Activated T-helper 2 cell treated with anti-CD3 and anti-CD28 coated beads, Interferon-gamma antibody, Interleukin-2, Interleukin-4, amounts not matched to agents 10 μg/mL and 5 μg/mL and 100 μg/mL, durations not matched to agents 14 hours and 24 hours and 36 hours (primary cell): ENCODE results near the gene KRT17. TPM values are rescaled to one million over a fixed set of nuclear protein-coding genes. Genes with fewer than 3 reads are reported as not detected.
"Not testable (repeated sequence)": the region's sequence is repeated elsewhere in the genome, so short reads cannot be mapped to it uniquely, and the experiment has no call there.

Experiments
- DNase-seq: peaks from one replicate; pipeline ENCODE4 v3.0.0; 2021; ENCODE audit warnings: low spot score
- H3K27ac Mint-ChIP-seq: one replicate; pipeline ENCODE4 v1.8.0; 2021; ENCODE audit warnings: mixed read lengths
- H3K27me3 Mint-ChIP-seq: one replicate; pipeline ENCODE4 v1.8.0; 2021; ENCODE audit warnings: low read depth, mixed read lengths
- H3K36me3 Mint-ChIP-seq: one replicate; pipeline ENCODE4 v1.8.0; 2021; ENCODE audit warnings: low read depth, mixed read lengths
- H3K4me1 Mint-ChIP-seq: one replicate; pipeline ENCODE4 v1.8.0; 2021; ENCODE audit warnings: low read depth, mixed read lengths
- H3K4me3 Mint-ChIP-seq: one replicate; pipeline ENCODE4 v1.8.0; 2021; ENCODE audit warnings: low read depth, mild to moderate bottlenecking, moderate library complexity, mixed read lengths
- H3K9me3 Mint-ChIP-seq: one replicate; pipeline ENCODE4 v1.8.0; 2021; ENCODE audit warnings: mixed read lengths
- intact Hi-C: fragments of 100-400 bp; cut with micrococcal nuclease; formaldehyde crosslinking; loops from one replicate; pipeline ENCODE4 v1.15.1; 2023
- total RNA-seq: library from RNA; stranded (reverse); gene quantifications from 2 replicates; pipeline ENCODE4 v1.2.3, GENCODE V29; 2022

KRT17 gene
- total RNA-seq, 1 donor from 2014 or later, result not detected

DNA sequence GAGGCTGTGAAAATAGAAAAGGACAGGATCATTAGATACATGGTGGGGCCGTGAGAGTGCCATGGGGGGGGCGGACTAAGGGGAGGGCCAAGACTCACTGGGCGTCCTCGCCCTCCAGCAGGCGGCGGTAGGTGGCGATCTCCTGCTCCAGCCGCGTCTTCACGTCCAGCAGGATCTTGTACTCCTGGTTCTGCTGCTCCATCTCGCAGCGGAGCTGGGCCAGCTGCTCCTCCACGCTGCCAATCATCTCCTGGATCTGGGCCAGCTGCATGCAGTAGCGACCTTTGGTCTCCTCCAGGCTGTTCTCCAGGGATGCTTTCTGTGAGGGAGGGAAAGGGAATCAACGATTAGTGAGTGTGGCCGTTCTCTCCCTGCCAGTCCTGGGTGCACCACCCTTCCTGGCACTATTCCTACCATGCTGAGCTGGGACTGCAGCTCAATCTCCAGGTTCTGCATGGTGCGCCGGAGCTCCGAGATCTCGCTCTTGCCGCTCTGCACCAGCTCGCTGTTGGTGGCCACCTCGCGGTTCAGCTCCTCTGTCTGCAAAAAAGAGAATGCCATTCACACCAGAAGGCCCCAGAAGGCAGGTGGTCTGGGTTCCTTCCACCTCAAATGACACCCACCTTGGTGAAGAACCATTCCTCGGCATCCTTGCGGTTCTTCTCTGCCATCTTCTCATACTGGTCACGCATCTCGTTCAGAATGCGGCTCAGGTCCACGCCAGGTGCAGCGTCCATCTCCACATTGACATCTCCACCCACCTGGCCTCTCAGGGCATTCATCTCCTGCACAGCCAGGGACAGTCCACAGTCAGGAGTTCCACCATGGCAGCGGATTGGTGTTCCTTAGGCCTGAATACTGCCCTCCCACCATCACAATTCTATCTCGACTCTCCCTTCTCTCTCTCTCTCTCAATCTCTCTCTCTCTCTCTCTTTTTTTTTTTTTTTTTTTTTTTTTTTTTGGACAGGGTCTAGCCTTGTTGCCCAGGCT is 40.9 kb downstream of the KRT17 start:
- peaks cover 10% of the 10 kb centered on the region for H3K27me3 Mint-ChIP-seq

GRCh38 chr17:41582061-41582968 is 42.1 kb downstream of the KRT17 start:
- H3K27ac Mint-ChIP-seq, intact Hi-C loops, H3K4me1 Mint-ChIP-seq: not testable (repeated sequence)

More for the DNA sequence above, 40.9 kb downstream of the KRT17 start:
- no peak overlapping the region for H3K4me3 Mint-ChIP-seq
- H3K4me1 Mint-ChIP-seq, result no peaks in the 10 kb centered on the region
- H3K9me3 Mint-ChIP-seq, result no peaks in the 10 kb centered on the region
- no peaks in the 10 kb centered on the region for H3K36me3 Mint-ChIP-seq
- no peak for DNase-seq
- H3K27ac Mint-ChIP-seq, result no peak overlapping the region
- intact Hi-C loops, result no loop called here

GRCh38 chr17:41581366-41582060 is 42.9 kb downstream of the KRT17 start:
- Mint-ChIP-seq H3K36me3 (no peaks in the 10 kb centered on the region), H3K9me3 (no peaks in the 10 kb centered on the region), H3K4me1 (no peaks in the 10 kb centered on the region), H3K27me3 (peaks cover 13% of the 10 kb centered on the region), H3K27ac (no peak overlapping the region), H3K4me3 (no peak overlapping the region)
- no peak for DNase-seq
- intact Hi-C loops, result no loop called here

More at GRCh38 chr17:41582061-41582968, 42.1 kb downstream of the KRT17 start:
- H3K9me3 Mint-ChIP-seq, H3K4me3 Mint-ChIP-seq, H3K36me3 Mint-ChIP-seq, DNase-seq: not testable (repeated sequence)
- peaks cover 12% of the 10 kb centered on the region for H3K27me3 Mint-ChIP-seq

GRCh38 chr17:41580687-41581365 is 43.5 kb downstream of the KRT17 start:
- Mint-ChIP-seq H3K4me1 (no peaks in the 10 kb centered on the region), H3K27ac (no peak overlapping the region), H3K27me3 (peaks cover 13% of the 10 kb centered on the region), H3K4me3 (no peak overlapping the region), H3K9me3 (no peaks in the 10 kb centered on the region), H3K36me3 (no peaks in the 10 kb centered on the region)
- intact Hi-C loops, result no loop called here
- no peak for DNase-seq

DNA sequence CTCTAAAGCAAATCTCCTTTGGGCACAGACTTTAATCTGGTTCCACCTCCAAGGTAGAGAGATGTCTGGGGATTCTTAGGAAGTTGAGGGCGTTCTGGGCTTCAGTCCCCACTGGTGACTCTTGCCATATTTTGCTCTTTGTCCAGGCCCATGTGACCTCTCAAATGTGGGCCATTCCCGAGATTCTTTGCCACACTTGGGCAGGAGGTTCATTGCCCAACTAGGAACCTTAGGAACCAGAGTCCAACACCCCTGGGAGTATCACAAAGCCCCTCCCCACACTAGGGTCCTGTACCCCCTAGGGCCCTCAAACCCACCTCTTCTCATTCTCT is 44.2 kb downstream of the KRT17 start:
- no peaks in the 10 kb centered on the region for H3K9me3 Mint-ChIP-seq
- H3K27ac Mint-ChIP-seq, result no peak overlapping the region
- H3K4me1 Mint-ChIP-seq, result no peaks in the 10 kb centered on the region
- DNase-seq, result no peak
- no peaks in the 10 kb centered on the region for H3K36me3 Mint-ChIP-seq
- H3K4me3 Mint-ChIP-seq, result no peak overlapping the region
- intact Hi-C loops, result no loop called here
- peaks cover 13% of the 10 kb centered on the region for H3K27me3 Mint-ChIP-seq

- Mint-ChIP-seq H3K4me3 (no peak overlapping the region), H3K27me3 (peaks cover 13% of the 10 kb centered on the region), H3K27ac (no peak overlapping the region)
These were observed 44.7 kb downstream of the KRT17 start for GRCh38 chr17:41579484-41580243.

DNA sequence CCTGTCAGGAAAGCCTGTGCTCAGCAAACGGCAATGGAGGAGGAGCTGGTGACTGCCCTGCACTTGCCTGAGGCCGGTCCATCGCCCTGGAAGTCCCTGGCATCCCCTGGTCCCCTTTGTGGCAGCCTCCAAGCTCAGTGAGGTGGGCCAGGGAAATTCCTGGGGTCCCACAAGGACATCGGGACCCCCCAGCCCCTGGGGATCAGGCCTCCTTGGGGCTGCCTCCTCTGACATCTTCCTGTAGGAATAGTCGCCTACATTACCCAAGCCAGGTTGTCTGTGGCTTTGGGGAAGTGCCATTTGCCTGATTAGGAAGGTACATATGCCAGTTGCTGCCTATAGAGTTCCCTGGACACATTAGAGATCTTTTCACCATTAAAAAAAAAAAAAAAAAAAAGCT is 45.4 kb downstream of the KRT17 start:
- Mint-ChIP-seq H3K9me3 (no peaks in the 10 kb centered on the region), H3K27me3 (peaks cover 13% of the 10 kb centered on the region), H3K4me3 (no peak overlapping the region), H3K4me1 (no peaks in the 10 kb centered on the region), H3K36me3 (no peaks in the 10 kb centered on the region), H3K27ac (no peak overlapping the region)
- DNase-seq, result no peak
- intact Hi-C loops, result no loop called here

More at GRCh38 chr17:41579484-41580243, 44.7 kb downstream of the KRT17 start:
- intact Hi-C loops, result no loop called here
- DNase-seq, result peak; percentile 73
- H3K9me3 Mint-ChIP-seq, result no peaks in the 10 kb centered on the region
- H3K36me3 Mint-ChIP-seq, result no peaks in the 10 kb centered on the region
- H3K4me1 Mint-ChIP-seq, result no peaks in the 10 kb centered on the region

GRCh38 chr17:41578538-41578937 is 45.8 kb downstream of the KRT17 start:
- DNase-seq, result no peak
- Mint-ChIP-seq H3K9me3 (no peaks in the 10 kb centered on the region), H3K4me3 (no peak overlapping the region), H3K27me3 (peaks cover 13% of the 10 kb centered on the region), H3K4me1 (no peaks in the 10 kb centered on the region), H3K36me3 (no peaks in the 10 kb centered on the region), H3K27ac (no peak overlapping the region)
- intact Hi-C loops, result no loop called here

- H3K4me3 Mint-ChIP-seq, H3K4me1 Mint-ChIP-seq, H3K27ac Mint-ChIP-seq, DNase-seq, intact Hi-C loops, H3K9me3 Mint-ChIP-seq, H3K36me3 Mint-ChIP-seq: not testable (repeated sequence)
- peaks cover 16% of the 10 kb centered on the region for H3K27me3 Mint-ChIP-seq
These were observed 47.6 kb downstream of the KRT17 start for GRCh38 chr17:41576740-41577139.

DNA sequence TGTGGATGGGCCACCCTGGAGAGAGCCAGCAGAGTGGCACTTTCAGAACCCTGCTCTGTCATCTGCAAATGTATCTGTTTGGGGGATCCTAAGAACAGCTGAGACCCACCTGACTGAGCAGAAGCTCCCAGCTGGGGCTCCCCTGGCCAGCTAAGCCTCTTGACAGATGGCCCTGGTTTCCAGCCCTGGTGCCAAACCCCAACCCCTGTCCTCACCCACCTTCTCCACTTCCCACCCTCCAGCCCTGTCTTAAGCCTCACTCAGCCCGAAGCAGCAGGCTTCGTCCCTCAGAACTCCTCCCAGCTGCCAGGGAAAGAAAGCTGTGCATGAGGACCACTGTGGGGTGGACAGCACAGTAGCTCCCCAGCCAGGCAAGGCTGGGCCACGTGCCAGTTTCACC is 49.0 kb downstream of the KRT17 start:
- H3K9me3 Mint-ChIP-seq, result no peaks in the 10 kb centered on the region

DNA sequence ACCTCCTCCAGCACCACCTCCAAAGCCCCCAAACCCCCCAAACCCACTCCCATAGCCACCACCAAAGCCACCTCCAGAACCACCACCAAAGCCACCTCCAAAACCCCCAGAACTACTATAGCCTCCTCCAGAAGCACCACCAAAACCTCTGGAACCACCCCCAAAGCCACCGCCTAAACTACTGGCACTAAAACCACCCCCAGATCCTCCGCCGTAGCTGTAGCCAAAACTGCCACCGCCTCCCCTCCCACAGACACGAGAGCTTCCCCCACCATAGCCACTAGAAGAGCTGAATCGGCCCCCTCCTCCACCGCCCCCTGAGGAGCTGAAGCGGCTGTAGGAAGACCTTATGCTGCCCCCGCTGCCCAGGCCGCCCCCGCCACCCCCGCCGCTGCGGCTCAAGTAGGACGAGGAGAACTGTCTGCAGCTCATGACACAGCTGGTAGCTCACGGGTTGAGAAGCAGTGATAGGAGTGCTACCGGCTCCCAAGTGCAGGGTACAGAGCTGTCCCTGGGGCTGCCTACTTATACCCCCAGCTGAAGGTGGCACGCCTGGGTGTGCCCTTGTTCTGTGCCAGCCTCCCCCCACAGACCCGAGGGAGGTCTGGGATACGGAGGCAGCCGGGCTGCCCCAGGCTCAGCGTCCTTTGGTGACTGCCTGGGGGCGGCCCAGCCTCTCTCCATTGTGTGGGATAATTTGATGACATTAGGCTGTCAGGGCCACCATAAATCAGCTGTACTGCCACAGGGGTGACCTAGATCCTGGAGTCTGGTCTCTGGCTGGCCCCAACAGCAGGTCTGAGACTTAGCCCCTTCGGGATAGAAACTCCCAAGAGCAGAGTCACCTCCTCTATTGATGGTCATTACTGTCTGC is 52.6 kb downstream of the KRT17 start, which contains the start of gene KRT9:
Gene KRT9, minus strand, starts transcription at position 499 of the 874 bp plus-strand sequence. Its CDS starts 67 bp downstream, at position 432.
- H3K4me1 Mint-ChIP-seq, result no peaks in the 10 kb centered on the region
- peaks cover 17% of the 10 kb centered on the region for H3K9me3 Mint-ChIP-seq
- intact Hi-C loops, result no loop called here
- H3K27ac Mint-ChIP-seq, result no peak within 1 kb of the TSS
- no peak within 1 kb of the TSS for H3K4me3 Mint-ChIP-seq
- peaks cover 11% of the 10 kb centered on the region for H3K27me3 Mint-ChIP-seq
- H3K36me3 Mint-ChIP-seq, result no peaks in the 10 kb centered on the region
- no peak for DNase-seq

More for the DNA sequence above, 49.0 kb downstream of the KRT17 start:
- H3K27me3 Mint-ChIP-seq, result peaks cover 17% of the 10 kb centered on the region
- H3K27ac Mint-ChIP-seq, result no peak overlapping the region
- no peaks in the 10 kb centered on the region for H3K36me3 Mint-ChIP-seq
- no peak overlapping the region for H3K4me3 Mint-ChIP-seq
- H3K4me1 Mint-ChIP-seq, result no peaks in the 10 kb centered on the region
- no peak for DNase-seq
- intact Hi-C loops, result no loop called here
